Measurements from ENCODE around the gene TP73.

Gene TP73

DNA sequence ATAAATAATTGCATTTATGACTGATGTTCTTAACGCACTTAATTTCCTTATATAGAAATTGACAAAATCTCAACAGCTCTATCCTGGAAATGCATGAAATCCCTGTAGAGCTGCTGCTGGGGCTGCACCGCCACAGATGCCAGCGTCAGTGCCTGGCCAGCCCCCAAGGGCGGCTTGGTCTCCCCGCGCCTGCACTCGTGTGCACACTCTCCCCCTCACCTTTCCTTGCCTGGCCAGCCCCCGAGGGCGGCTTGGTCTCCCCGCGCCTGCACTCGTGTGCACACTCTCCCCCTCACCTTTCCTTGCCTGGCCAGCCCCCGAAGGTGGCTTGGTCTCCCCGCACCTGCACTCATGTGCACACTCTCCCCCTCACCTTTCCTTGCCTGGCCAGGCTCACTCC lies 16.2 kb upstream of the TP73 start:
- DNase-seq, result no peak

DNA sequence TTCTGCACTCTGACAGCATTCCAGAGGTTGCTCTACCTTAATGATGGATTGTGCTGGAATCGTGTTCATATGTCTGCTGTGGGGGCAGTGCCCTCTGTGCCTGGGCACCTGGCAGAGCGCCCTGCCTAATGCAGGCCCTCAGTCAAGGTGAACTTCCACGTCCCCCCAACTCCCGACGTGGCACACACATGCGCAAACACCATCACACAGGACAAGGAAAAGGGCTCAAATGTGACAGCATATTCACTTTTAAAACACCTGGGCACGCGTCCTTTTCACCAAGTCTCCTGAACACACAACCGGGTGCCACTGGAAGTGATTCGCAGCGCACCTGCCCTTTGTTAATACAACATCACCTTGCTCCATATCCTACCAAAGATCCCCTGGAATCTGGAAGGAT lies 15.8 kb upstream of the TP73 start:
- no peak for DNase-seq

- DNase-seq, result no peak
Measured at GRCh38 chr1:3638027-3638426, 14.3 kb upstream of the TP73 start.

GRCh38 chr1:3638676-3639075 lies 13.6 kb upstream of the TP73 start:
- DNase-seq, result no peak

DNA sequence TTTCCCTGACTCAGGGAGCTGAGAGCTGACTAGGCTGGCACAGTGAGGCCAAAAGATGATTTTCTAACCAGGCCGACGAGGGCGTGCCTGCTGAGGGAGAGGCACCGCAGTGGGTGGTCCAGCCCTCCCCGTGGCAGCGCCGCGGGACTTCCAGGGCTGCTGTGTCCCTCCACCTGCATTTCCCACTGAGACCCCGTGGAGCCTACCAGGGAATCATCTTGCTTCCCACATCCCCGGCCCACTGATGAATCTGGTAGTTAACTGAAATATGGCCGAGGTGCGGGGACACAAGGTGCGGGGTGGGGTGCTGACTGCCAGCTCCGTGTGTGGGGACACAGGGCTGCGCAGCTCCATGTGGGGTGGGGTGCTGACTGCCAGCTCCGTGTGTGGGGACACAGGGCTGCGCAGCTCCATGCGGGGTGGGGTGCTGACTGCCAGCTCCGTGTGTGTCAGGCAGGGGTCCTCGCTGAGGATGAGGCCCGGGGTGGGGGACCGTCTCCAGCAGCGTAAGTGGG lies 12.9 kb upstream of the TP73 start:
- DNase-seq, result no peak

DNA sequence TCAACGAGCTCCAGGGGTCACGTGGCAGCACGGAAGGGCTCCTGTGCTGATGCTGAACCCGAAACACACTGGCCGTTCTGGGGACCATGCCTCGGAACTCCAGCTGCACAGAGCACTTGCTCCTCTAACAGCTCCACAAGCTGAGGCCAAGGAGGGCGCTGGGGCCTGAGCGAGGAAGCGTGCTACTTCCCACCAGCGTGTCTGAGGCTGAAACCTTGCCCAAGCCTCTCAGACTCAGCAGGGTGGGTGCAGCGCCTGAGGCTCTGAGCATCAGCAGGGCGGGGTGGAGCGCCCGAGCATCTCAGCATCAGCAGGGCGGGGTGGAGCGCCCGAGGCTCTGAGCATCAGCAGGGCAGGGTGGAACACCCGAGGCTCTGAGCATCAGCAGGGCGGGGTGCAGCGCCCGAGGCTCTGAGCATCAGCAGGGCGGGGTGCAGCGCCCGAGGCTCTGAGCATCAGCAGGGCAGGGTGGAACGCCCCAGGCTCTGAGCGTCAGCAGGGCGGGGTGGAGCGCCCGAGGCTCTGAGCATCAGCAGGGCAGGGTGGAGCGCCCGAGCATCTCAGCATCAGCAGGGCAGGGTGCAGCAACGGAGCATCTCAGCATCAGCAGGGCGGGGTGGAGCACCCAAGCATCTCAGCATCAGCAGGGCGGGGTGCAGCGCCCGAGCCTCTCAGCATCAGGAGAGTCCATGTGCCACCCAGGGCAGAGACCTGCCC lies 12.0 kb upstream of the TP73 start:
- DNase-seq, result no peak

GRCh38 chr1:3641046-3641760 lies 11.1 kb upstream of the TP73 start:
- no peak for DNase-seq

DNA sequence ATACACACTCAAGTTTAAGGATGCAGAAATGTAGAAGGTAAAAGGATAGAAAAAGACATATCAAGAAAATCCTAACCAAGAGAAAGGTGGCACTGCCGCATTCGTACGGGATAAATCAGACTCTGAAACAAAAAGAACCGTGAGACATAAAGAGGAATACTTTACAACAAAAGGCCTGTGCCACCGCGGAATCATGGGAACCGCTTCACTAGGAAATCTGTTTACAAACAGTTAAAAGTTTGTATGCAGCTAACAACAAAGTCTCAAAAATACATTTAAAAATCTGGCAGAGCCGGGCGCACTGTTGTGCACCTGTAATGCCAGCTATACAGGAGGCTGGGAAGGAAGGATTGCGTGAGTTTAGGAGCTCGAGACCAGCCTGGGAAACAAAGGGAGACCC lies 10.5 kb upstream of the TP73 start:
- DNase-seq, result no peak

DNA sequence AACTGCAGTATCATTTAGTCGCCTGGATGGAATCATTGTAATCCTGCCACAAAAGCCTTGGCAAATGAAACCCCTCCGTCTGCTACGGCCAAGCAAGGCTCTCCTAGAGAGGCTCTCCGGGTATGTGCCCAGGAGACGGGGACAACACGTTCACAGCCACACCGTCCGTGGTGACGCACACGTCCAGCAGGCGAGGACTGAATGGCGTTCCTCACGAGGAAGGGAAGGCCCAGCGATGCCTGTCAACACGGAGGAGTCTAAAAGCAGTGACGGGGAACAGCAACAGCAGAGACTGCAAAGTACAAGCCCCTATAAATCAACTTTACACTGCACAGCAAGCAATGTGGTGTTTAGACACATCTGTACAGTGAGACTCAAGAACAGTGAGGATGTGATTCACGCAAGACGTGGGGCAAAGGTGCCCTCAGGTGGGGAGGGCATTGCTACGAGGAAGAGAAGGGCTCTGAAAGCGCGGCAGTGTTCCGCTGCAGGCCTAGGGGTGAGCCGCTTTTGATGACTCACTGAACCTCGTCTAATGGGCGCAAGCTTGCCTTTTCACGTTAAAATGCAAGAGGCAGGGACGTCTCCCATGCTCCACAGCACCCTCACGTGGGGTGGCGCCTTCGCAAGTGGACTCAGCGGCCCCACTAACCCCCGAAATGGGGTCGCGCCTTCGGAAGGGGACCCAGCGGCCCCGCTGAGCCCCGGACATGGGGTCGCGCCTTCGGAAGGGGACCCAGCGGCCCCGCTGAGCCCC lies 9.2 kb upstream of the TP73 start:
- no peak for DNase-seq

DNA sequence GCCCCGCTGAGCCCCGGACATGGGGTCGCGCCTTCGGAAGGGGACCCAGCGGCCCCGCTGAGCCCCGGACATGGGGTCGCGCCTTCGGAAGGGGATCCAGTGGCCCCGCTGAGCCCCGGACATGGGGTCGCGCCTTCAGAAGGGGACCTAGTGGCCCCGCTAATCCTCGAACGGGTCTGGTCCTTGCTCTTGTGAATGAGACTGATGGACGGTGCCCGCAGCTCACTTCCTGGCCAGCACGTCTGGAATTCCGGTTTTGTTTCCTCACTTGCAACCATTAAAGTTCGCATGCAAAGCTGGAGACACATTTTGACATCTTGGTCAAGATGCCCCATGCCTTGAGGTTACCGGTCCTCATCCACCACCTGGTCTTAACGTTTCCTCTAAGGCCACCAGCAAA lies 8.0 kb upstream of the TP73 start:
- no peak for DNase-seq

DNA sequence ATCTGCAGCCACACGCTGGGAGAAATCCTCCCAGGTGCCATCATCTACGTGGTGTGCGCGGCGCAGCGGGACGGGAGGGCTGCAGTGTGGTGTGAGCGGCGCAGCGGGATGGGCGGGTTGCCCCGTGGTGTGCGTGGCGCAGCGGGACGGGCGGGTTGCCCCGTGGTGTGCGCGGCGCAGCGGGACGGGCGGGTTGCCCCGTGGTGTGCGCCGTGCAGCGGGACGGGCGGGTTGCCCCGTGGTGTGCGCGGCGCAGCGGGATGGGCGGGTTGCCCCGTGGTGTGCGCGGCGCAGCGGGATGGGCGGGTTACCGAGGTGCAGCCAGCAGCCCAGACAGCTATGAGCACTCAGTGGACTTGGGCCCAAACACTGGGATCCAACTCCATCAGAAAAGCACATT lies 7.1 kb upstream of the TP73 start:
- no peak for DNase-seq

GRCh38 chr1:3645666-3646355 lies 6.5 kb upstream of the TP73 start:
- no peak for DNase-seq

GRCh38 chr1:3646596-3646995 lies 5.7 kb upstream of the TP73 start:
- no peak for DNase-seq

GRCh38 chr1:3649342-3650247 lies 2.7 kb upstream of the TP73 start, which contains the start of gene WRAP73:
WRAP73 (minus strand) TSS chr1:3650103; CDS start chr1:3649999, 104 bp downstream.
- DNase-seq, result peak; percentile 79

GRCh38 chr1:3650248-3651025 lies 1.9 kb upstream of the TP73 start:
- no peak for DNase-seq

GRCh38 chr1:3651026-3651929 lies 1.0 kb upstream of the TP73 start:
- DNase-seq, result no peak

GRCh38 chr1:3652548-3653285 lies 401 bp downstream of the TP73 start:
- DNase-seq, result no peak

- DNase-seq, result no peak
Measured at GRCh38 chr1:3653286-3653618, 936 bp downstream of the TP73 start.

- no peak for DNase-seq
Measured at GRCh38 chr1:3654549-3655281, 2.4 kb downstream of the TP73 start.
